Thymus (tissue), 11 donors: ENCODE measurements around the gene INTS7. TPM values are rescaled to one million over a fixed set of nuclear protein-coding genes. Genes with fewer than 3 reads are reported as not detected.
"Not testable (repeated sequence)": the region's sequence is repeated elsewhere in the genome, so short reads cannot be mapped to it uniquely, and the experiment has no call there.

Source experiments
- DNase-seq, 9 donors: peaks; one replicate each; pipeline ENCODE4 v3.0.0-alpha.2; 2013; ENCODE audit warnings: low spot score in 9 of 9, low read depth in 6 of 9, missing footprints in 1 of 9
- H3K27ac ChIP-seq, 2 donors: one replicate each; pipeline ENCODE4 v1.5.1; 2013; ENCODE audit warnings: control low read depth in 1 of 2, low read depth in 1 of 2, low read length in 1 of 2, mild to moderate bottlenecking in 1 of 2, moderate library complexity in 1 of 2
- H3K27me3 ChIP-seq, 2 donors: one replicate each; pipeline ENCODE4 v1.5.1; 2013; ENCODE audit warnings: low read length in 1 of 2; ENCODE audit not compliant: control insufficient read depth in 2 of 2, insufficient read depth in 1 of 2
- H3K36me3 ChIP-seq, 2 donors: one replicate each; pipeline ENCODE4 v1.5.1; 2013; ENCODE audit warnings: low read length in 1 of 2, mild to moderate bottlenecking in 1 of 2, moderate library complexity in 1 of 2; ENCODE audit not compliant: control insufficient read depth in 2 of 2, insufficient read depth in 2 of 2
- H3K4me1 ChIP-seq, 2 donors: one replicate each; pipeline ENCODE4 v1.5.1; 2013; ENCODE audit warnings: low read length in 2 of 2; ENCODE audit not compliant: control insufficient read depth in 2 of 2, insufficient read depth in 2 of 2
- H3K4me3 ChIP-seq, 2 donors: one replicate each; pipeline ENCODE4 v1.5.1; 2013; ENCODE audit warnings: low read length in 2 of 2, control low read depth in 1 of 2, mild to moderate bottlenecking in 1 of 2
- H3K9me3 ChIP-seq, 2 donors: one replicate each; pipeline ENCODE4 v1.5.1; 2013; ENCODE audit warnings: low read length in 1 of 2, mild to moderate bottlenecking in 1 of 2; ENCODE audit not compliant: control insufficient read depth in 2 of 2, insufficient read depth in 1 of 2
- WGBS: extraction: QIAGEN DNeasy Blood & Tissue Kit; methylation state at CpG from one replicate; pipeline ENCODE4 v1.1.7; 2013; 5-methylcytosine and 5-hydroxymethylcytosine counted together
- polyA plus RNA-seq: library from polyadenylated mRNA; stranded (reverse); fragments of 200-250 nt; gene quantifications from one replicate; pipeline ENCODE4 v1.2.3, GENCODE V29; 2013
- total RNA-seq: library from RNA; stranded (reverse); fragments of 120-200 nt; gene quantifications from one replicate; pipeline ENCODE4 v1.2.4, GENCODE V29; 2013
- donor health status: healthy.

INTS7 gene
- total and polyA plus RNA-seq, 2 donors, result 9.7 to 15.4 TPM

DNA sequence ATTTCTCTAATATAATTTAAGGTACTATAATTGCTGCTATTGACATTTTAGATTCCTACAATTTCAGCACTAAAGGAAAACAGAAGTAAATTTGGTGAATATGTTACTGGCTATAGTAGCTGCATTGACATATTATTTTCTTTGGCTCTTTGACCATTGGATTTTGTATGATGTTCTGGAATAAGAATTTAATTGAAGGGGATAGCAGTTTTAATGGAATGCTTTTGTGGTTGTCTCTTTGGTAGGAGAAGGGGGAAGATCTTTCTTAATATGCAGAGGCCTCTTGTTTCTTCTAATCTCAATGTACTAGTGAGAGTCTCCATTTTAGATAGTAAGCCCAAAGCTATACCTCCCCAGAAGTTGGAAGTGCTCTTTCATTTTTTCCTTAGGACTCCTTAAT is 7.1 kb upstream of the INTS7 start:
- Histone ChIP-seq H3K36me3 (peaks cover 0 to 20% of the 10 kb centered on the region in 2 donors), H3K9me3 (no peaks in the 10 kb centered on the region), H3K4me3 (no peak overlapping the region), H3K27ac (no peak overlapping the region), H3K4me1 (peaks cover 0 to 5% of the 10 kb centered on the region in 2 donors), H3K27me3 (no peaks in the 10 kb centered on the region)
- DNase-seq, result no peak

DNA sequence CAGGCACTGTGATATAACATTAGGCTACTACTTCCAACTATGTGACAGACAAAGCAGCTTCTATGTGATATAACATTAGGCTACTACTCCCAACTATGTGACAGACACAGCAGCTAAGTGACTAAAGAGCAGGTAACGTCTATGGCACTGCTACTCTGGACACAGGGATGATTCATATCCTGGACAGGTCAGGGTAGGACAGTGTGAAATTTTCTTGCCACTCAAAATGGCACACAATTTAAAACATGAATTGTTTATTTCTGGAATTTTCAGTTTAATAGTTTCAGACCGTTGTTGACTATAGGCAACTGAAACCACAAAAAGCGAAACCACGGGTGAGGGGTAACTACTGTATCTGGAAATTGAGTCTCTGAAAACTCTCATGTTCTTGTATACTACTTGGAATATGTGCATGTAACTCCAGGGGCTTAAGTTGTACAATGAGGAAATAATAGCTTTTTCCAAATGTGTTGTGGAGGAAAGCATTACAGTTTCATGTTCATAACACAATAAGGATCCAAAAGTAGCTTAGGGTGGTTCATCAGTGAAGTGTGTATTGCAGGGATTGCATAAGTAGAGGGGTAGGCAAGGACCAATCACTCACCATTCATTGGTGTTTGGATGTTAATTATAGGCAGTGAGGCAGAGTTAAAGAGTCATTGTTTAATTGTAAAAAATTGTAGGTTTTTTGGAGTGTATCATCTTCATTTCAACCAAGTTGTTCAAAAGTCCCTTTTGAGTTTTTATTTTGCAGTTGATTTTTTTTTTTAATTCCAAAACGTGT is 5.5 kb upstream of the INTS7 start:
- Histone ChIP-seq H3K9me3 (no peaks in the 10 kb centered on the region), H3K27me3 (no peaks in the 10 kb centered on the region), H3K4me3 (peak overlapping the region in 1 of 2 donors; percentile 31), H3K4me1 (peaks cover 0 to 5% of the 10 kb centered on the region in 2 donors), H3K36me3 (peaks cover 0 to 16% of the 10 kb centered on the region in 2 donors), H3K27ac (peak overlapping the region in 1 of 2 donors; percentile 66)
- peak in 3 of 9 donors; percentile 13 to 47 (median 30) for DNase-seq
- 47% methylated on average over 5 of the region's 5 CpGs for WGBS

DNA sequence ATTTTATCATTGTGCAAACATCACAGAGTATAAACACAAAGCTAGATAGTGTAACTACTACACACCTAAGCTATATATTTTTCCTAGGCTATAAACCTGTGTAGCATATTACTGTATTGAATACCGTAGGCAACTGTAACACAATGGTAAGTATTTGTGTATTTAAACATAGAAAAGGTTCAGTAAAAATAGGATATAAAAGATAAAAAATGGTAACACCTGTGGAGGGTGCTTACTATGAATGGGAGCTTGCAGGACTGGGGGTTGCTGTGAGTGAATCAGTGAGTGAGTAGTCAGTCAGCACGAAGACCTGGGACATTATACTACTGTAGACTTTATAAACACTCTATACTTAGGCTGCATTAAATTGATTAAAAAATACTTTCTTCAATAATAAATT is 4.3 kb upstream of the INTS7 start:
- DNase-seq, result no peak
- peaks cover 0 to 7% of the 10 kb centered on the region in 2 donors for H3K4me1 ChIP-seq
- WGBS, result 92% methylated on average over 2 of the region's 2 CpGs

DNA sequence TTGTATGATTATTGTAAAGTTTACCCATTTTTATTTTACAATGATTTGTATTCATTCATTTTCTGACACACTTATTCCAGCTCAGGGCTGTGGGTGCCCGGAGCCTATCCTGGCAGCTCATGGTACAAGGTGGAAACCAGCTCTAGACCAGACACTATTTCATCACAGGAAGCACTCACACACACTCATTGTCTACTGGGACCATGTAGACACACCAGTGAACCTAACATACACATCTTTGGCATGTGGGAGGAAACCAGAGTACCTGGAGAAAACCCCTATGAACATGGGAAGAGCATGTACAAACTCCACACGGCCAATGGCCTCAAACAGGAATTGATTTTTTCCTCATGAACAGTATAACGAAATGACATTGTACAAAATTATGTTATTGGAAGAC is 2.5 kb upstream of the INTS7 start:
- Histone ChIP-seq H3K27me3 (no peaks in the 10 kb centered on the region), H3K36me3 (peaks cover 0 to 5% of the 10 kb centered on the region in 2 donors), H3K9me3 (no peaks in the 10 kb centered on the region), H3K27ac (no peak overlapping the region), H3K4me3 (no peak overlapping the region), H3K4me1 (peaks cover 0 to 9% of the 10 kb centered on the region in 2 donors)
- DNase-seq, result peak in 1 of 9 donors; percentile 22
- WGBS, result 75% methylated on average over 3 of the region's 3 CpGs

More for the DNA sequence above, 4.3 kb upstream of the INTS7 start:
- H3K36me3 ChIP-seq, result peaks cover 0 to 6% of the 10 kb centered on the region in 2 donors
- no peaks in the 10 kb centered on the region for H3K9me3 ChIP-seq
- H3K27ac ChIP-seq, result no peak overlapping the region
- H3K4me3 ChIP-seq, result no peak overlapping the region
- H3K27me3 ChIP-seq, result no peaks in the 10 kb centered on the region

DNA sequence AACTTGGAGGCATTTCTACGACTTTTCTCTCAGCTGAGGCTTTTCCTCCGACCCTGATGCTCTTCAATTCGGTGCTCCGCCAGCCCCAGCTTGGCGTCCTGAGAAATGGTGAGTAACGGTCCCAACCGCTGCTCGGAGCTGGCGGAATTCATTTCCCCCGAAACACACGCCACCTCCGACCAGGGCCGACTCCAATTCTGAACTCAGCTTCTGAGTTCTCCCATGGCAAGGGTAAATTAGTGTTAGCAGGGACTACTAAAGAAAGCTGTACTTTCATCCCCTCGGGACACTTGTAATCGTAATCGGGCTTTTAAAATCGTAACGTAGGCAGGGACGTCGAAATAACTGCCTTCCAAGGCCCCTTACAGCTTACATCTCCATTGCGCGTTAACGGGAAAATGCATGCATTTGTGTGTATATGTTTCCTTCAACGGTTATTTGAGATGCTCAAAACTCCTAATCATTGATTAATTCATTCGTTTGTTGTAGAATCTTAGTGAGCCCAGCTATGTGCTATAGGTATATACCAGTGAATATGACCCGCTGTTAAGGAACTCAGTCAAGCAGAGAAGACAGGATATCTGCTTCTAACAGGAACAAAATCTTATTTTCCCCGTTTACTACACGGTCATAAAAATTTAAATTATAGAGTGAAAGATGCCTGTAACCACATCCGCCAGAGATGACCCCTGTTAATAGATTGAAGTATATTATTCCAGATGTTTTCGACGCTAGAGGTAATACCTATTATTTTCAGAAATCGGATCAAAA is 663 bp upstream of the INTS7 start:
- WGBS, result under 1% methylated on average over 32 of the region's 32 CpGs
- DNase-seq, result no peak
- H3K27ac ChIP-seq, result peak overlapping the region; percentile 66 to 88
- no peaks in the 10 kb centered on the region for H3K9me3 ChIP-seq
- H3K36me3 ChIP-seq, result peaks cover 0 to 3% of the 10 kb centered on the region in 2 donors
- no peaks in the 10 kb centered on the region for H3K27me3 ChIP-seq
- H3K4me3 ChIP-seq, result peak overlapping the region; percentile 82 to 89
- H3K4me1 ChIP-seq, result peaks cover 3 to 9% of the 10 kb centered on the region in 2 donors

DNA sequence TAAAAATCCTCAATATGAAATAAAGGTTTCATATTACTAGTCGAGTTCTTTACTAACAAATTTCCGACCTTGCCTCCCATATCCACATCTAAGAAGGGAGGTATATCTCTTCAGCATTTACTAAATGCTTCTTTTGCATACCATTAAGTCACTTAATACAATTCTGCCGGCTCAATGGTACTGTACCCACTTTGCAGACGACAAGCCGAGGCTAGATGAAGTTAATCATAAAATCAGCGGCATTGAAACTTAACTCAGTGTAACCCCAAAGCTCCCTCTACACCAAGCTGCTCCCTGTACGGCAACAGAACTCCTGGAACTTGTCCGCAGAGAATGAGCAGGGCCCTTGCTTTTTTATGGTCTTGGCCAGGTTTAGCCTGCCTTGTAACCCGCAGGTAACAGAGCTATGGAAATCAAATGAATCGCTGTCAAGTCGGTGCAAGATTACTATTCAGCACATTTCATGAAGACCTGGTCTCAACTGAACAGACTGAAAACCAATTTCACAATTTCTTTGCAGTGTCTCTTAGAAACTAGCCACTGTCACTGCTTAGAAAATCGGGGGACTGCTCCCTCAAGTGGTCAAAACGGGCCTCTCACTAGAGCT is 738 bp downstream of the INTS7 start:
- H3K27me3 ChIP-seq, result no peaks in the 10 kb centered on the region
- peak overlapping the region; percentile 89 to 96 for H3K27ac ChIP-seq
- peaks cover 3 to 9% of the 10 kb centered on the region in 2 donors for H3K4me1 ChIP-seq
- no peaks in the 10 kb centered on the region for H3K9me3 ChIP-seq
- DNase-seq, result no peak
- H3K4me3 ChIP-seq, result peak overlapping the region; percentile 82 to 89
- no peaks in the 10 kb centered on the region for H3K36me3 ChIP-seq
- 6% methylated on average over 13 of the region's 13 CpGs for WGBS

DNA sequence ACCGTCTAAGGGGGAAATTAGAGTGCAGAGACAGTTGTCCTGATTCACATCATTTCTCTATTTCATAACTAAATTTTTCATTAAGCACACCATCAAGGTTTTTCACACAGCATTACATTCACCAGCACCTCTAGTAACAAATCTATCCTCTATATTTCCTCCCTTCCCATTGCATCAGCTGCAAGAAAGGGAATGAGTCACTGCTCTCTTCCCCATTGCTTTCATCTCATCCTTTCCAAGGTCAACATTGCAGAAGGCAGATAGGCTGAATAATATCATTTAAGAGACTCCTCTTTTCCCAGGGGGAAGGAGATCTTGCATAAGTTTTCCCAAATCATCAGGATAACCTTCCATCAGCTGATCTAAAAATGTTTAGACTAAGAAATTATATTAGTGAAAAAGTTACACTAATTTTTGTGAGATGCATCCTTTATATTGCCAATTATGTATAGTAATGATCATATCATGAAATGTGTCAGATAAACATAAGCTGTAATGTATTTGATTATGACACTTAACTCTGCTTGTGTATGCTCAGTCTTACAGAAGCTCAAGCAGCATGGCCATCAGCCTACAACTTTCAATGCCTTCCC is 4.3 kb downstream of the INTS7 start:
- peaks cover 3 to 4% of the 10 kb centered on the region in 2 donors for H3K4me1 ChIP-seq
- H3K4me3 ChIP-seq, result no peak overlapping the region
- no peaks in the 10 kb centered on the region for H3K27me3 ChIP-seq
- WGBS, result 97% methylated on average over 1 of the region's 1 CpG
- no peak for DNase-seq
- no peak overlapping the region for H3K27ac ChIP-seq
- H3K36me3 ChIP-seq, result no peaks in the 10 kb centered on the region
- no peaks in the 10 kb centered on the region for H3K9me3 ChIP-seq

DNA sequence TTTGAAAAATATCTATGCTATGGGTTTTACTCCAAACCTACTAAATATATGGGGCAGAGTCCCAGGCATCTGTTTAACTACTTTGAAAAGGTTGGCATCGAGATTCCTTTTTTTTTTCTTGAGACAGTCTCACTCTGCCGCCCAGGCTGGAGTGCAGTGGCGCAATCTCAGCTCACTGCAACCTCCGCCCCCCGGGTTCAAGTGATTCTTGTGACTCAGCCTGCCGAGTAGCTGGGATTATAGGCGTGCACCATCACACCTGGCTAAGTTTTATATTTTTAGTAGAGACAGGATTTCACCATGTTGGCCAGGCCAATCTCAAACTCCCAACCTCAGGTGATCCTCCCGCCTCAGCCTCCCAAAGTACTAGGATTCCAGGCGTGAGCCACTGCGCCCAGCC is 7.6 kb downstream of the INTS7 start:
- H3K27me3 ChIP-seq, H3K27ac ChIP-seq, H3K9me3 ChIP-seq, DNase-seq, H3K36me3 ChIP-seq, H3K4me1 ChIP-seq, H3K4me3 ChIP-seq: not testable (repeated sequence)
- 98% methylated on average over 10 of the region's 10 CpGs for WGBS
